Measurements from ENCODE around the gene CDC14B.

The CDC14B gene

GRCh38 chr9:96646081-96646991 lies 26.7 kb upstream of the CDC14B start:
- Histone ChIP-seq H2AFZ (ENCODE audit: low read depth, low read length) (no peak overlapping the region), H3K79me2 (ENCODE audit: insufficient read depth, low read length) (no peaks in the 10 kb centered on the region), H4K20me1 (ENCODE audit: insufficient read depth, low read length) (no peaks in the 10 kb centered on the region), H3K27ac (ENCODE audit: low read length) (no peak overlapping the region), H3K4me1 (ENCODE audit: insufficient read depth, low read length) (no peaks in the 10 kb centered on the region), H3K4me3 (ENCODE audit: low read depth in 1 of 2, low read length in 2 of 2) (no peak overlapping the region), H3K4me2 (ENCODE audit: insufficient read depth, low read length) (no peak overlapping the region), H3K9me3 (ENCODE audit: insufficient read depth, low read length, severe bottlenecking) (no peaks in the 10 kb centered on the region), H3K9ac (ENCODE audit: low read depth, low read length) (no peak overlapping the region), H3K36me3 (ENCODE audit: insufficient read depth, low read length) (no peaks in the 10 kb centered on the region), H3K27me3 (ENCODE audit: insufficient read depth, low read length, poor library complexity) (no peaks in the 10 kb centered on the region)
- DNase-seq = no peak
- ATAC-seq (ENCODE audit: insufficient read depth, low read depth) = no peak
- no peak for TF ChIP-seq CTCF (IDR thresholded peaks at IDR 0.05; ENCODE audit: borderline replicate concordance, extremely low read depth, low read length, poor library complexity, severe bottlenecking)
- no peak for TF ChIP-seq EZH2 (IDR thresholded peaks at IDR 0.05; ENCODE audit: borderline replicate concordance, low read depth, low read length, severe bottlenecking)

GRCh38 chr9:96644137-96644536 lies 24.5 kb upstream of the CDC14B start:
- Histone ChIP-seq H3K9ac (ENCODE audit: low read depth, low read length) (no peak overlapping the region), H3K4me2 (ENCODE audit: insufficient read depth, low read length) (no peak overlapping the region), H2AFZ (ENCODE audit: low read depth, low read length) (no peak overlapping the region), H3K27ac (ENCODE audit: low read length) (no peak overlapping the region), H3K36me3 (ENCODE audit: insufficient read depth, low read length) (no peaks in the 10 kb centered on the region), H3K4me3 (ENCODE audit: low read depth in 1 of 2, low read length in 2 of 2) (no peak overlapping the region), H3K79me2 (ENCODE audit: insufficient read depth, low read length) (no peaks in the 10 kb centered on the region), H3K27me3 (ENCODE audit: insufficient read depth, low read length, poor library complexity) (no peaks in the 10 kb centered on the region), H4K20me1 (ENCODE audit: insufficient read depth, low read length) (no peaks in the 10 kb centered on the region), H3K4me1 (ENCODE audit: insufficient read depth, low read length) (no peaks in the 10 kb centered on the region), H3K9me3 (ENCODE audit: insufficient read depth, low read length, severe bottlenecking) (no peaks in the 10 kb centered on the region)
- no peak for TF ChIP-seq CTCF (IDR thresholded peaks at IDR 0.05; ENCODE audit: borderline replicate concordance, extremely low read depth, low read length, poor library complexity, severe bottlenecking)
- TF ChIP-seq EZH2 (IDR thresholded peaks at IDR 0.05; ENCODE audit: borderline replicate concordance, low read depth, low read length, severe bottlenecking) = no peak
- DNase-seq (no peak), ATAC-seq (ENCODE audit: insufficient read depth, low read depth) (no peak)

DNA sequence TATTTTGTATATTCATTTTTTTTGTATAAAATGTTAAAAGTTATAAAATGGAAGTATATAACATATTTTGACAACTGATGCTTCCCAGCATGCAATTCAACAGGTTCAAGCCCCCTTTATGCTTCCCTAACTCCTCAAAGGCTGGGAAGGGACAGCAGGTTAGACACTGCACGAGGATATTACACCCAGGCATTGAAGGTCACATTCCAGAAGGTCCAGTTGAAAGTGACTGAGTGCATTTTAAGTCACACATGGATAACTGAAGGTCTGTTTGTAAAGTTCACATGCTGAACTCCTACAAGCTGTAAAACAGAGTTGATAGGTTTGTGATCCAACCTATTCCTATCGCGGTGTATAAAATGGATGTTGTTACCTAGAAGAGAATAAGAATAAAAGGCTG lies 21.9 kb upstream of the CDC14B start:
- no peaks in the 10 kb centered on the region for H3K79me2 ChIP-seq (ENCODE audit: insufficient read depth, low read length)
- no peaks in the 10 kb centered on the region for H3K4me1 ChIP-seq (ENCODE audit: insufficient read depth, low read length)
- no peaks in the 10 kb centered on the region for H3K27me3 ChIP-seq (ENCODE audit: insufficient read depth, low read length, poor library complexity)
- no peaks in the 10 kb centered on the region for H3K36me3 ChIP-seq (ENCODE audit: insufficient read depth, low read length)
- H3K4me2 ChIP-seq (ENCODE audit: insufficient read depth, low read length) = no peak overlapping the region
- no peak for DNase-seq
- H3K4me3 ChIP-seq (ENCODE audit: low read depth in 1 of 2, low read length in 2 of 2) = no peak overlapping the region
- no peak overlapping the region for H3K9ac ChIP-seq (ENCODE audit: low read depth, low read length)
- H3K9me3 ChIP-seq (ENCODE audit: insufficient read depth, low read length, severe bottlenecking) = no peaks in the 10 kb centered on the region
- no peaks in the 10 kb centered on the region for H4K20me1 ChIP-seq (ENCODE audit: insufficient read depth, low read length)
- ATAC-seq (ENCODE audit: insufficient read depth, low read depth) = no peak
- no peak overlapping the region for H3K27ac ChIP-seq (ENCODE audit: low read length)
- H2AFZ ChIP-seq (ENCODE audit: low read depth, low read length) = no peak overlapping the region
- TF ChIP-seq EZH2 (IDR thresholded peaks at IDR 0.05; ENCODE audit: borderline replicate concordance, low read depth, low read length, severe bottlenecking) (no peak), CTCF (IDR thresholded peaks at IDR 0.05; ENCODE audit: borderline replicate concordance, extremely low read depth, low read length, poor library complexity, severe bottlenecking) (no peak)
